ENCODE data around the gene IL31RA.

The IL31RA gene

DNA sequence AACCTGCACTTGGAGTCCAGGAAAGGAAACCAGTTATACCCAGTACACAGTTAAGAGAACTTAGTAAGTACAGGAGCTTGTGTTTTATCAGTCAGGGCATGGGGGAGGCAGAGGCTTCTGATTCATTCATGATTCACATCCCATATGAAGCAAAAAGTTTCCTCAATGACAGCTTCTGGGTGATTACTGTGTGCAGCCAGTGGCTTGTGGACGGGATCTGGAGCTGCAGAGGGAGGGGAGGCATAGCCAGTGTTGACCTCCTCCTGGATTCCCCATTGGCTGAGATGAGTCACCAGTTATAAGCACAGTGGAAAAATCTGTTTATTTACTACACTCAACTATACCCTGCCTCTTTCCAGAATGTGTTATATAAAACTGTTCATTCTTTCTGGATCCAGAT lies 17.7 kb downstream of the IL31RA start:
- peak; percentile 94 for DNase-seq (ENCODE audit: low read depth)
- TF ChIP-seq POLR2A (IDR thresholded peaks at IDR 0.05; ENCODE audit: extremely low read depth, insufficient read length) (no peak), MYC (IDR thresholded peaks at IDR 0.05; ENCODE audit: low read depth, low read length) (0 out of 2 replicates have a peak, but pooled peaks have one; percentile 28), MAX (IDR thresholded peaks at IDR 0.05; ENCODE audit: low read depth, low read length) (no peak)
- TF ChIP-seq, protein P1, sequence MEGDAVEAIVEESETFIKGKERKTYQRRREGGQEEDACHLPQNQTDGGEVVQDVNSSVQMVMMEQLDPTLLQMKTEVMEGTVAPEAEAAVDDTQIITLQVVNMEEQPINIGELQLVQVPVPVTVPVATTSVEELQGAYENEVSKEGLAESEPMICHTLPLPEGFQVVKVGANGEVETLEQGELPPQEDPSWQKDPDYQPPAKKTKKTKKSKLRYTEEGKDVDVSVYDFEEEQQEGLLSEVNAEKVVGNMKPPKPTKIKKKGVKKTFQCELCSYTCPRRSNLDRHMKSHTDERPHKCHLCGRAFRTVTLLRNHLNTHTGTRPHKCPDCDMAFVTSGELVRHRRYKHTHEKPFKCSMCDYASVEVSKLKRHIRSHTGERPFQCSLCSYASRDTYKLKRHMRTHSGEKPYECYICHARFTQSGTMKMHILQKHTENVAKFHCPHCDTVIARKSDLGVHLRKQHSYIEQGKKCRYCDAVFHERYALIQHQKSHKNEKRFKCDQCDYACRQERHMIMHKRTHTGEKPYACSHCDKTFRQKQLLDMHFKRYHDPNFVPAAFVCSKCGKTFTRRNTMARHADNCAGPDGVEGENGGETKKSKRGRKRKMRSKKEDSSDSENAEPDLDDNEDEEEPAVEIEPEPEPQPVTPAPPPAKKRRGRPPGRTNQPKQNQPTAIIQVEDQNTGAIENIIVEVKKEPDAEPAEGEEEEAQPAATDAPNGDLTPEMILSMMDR (IDR thresholded peaks at IDR 0.05; ENCODE audit: low read depth, low read length): no peak
- H3K4me3 ChIP-seq (ENCODE audit: low read depth, low read length): no peak overlapping the region

DNA sequence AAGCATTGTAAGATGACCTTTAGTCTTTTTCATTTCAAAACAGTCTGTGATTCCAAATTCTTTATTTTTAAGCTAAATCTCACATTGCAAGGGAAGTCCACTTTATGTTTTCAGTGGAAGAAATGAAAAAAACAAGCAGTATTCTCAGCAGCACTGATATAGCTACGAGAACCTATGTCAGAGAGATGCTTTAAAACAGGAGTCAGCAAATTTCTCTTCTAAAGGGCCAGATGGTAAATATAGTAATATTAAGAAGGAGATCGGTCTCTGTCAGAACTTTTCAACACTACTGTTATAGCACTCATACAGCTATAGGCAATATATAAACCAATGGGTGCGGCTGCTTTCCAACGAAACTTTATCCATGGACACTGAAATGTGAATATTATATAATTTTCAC lies 18.7 kb downstream of the IL31RA start:
- DNase-seq (ENCODE audit: low read depth): no peak
- TF ChIP-seq, protein P1 (IDR thresholded peaks at IDR 0.05; ENCODE audit: low read depth, low read length): no peak
- TF ChIP-seq MAX (IDR thresholded peaks at IDR 0.05; ENCODE audit: low read depth, low read length) (no peak), POLR2A (IDR thresholded peaks at IDR 0.05; ENCODE audit: extremely low read depth, insufficient read length) (no peak), MYC (IDR thresholded peaks at IDR 0.05; ENCODE audit: low read depth, low read length) (no peak)
- H3K4me3 ChIP-seq (ENCODE audit: low read depth, low read length): no peak overlapping the region

- TF ChIP-seq MAX (IDR thresholded peaks at IDR 0.05; ENCODE audit: low read depth, low read length) (no peak), POLR2A (IDR thresholded peaks at IDR 0.05; ENCODE audit: extremely low read depth, insufficient read length) (no peak), MYC (IDR thresholded peaks at IDR 0.05; ENCODE audit: low read depth, low read length) (no peak)
- TF ChIP-seq, protein P1 (IDR thresholded peaks at IDR 0.05; ENCODE audit: low read depth, low read length): no peak
- H3K4me3 ChIP-seq (ENCODE audit: low read depth, low read length): no peak overlapping the region
- DNase-seq (ENCODE audit: low read depth): no peak
Measured at GRCh38 chr5:55873234-55873633, 22.1 kb downstream of the IL31RA start.

DNA sequence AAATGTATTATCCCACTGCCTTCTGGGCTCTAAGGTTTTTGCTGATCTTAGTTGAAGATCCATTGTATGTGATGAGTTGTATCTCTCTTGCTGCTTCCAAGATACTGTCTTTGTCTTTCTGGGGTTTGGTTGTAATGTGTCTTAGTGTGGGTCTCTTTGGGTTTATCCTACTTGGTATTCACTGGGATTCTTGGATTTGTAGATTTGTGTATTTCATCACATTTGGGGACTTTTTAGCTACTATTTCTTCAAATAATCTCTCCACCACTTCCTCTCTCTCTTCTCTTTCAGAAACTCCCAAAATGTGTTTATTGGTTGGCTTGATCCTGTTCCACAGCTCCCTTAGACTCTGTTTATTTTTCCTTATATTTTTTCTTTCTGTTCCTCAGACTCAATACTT lies 26.5 kb downstream of the IL31RA start:
- TF ChIP-seq MAX (IDR thresholded peaks at IDR 0.05; ENCODE audit: low read depth, low read length) (no peak), MYC (IDR thresholded peaks at IDR 0.05; ENCODE audit: low read depth, low read length) (no peak), POLR2A (IDR thresholded peaks at IDR 0.05; ENCODE audit: extremely low read depth, insufficient read length) (no peak)
- TF ChIP-seq, protein P1 (IDR thresholded peaks at IDR 0.05; ENCODE audit: low read depth, low read length): no peak
- DNase-seq (ENCODE audit: low read depth): no peak

DNA sequence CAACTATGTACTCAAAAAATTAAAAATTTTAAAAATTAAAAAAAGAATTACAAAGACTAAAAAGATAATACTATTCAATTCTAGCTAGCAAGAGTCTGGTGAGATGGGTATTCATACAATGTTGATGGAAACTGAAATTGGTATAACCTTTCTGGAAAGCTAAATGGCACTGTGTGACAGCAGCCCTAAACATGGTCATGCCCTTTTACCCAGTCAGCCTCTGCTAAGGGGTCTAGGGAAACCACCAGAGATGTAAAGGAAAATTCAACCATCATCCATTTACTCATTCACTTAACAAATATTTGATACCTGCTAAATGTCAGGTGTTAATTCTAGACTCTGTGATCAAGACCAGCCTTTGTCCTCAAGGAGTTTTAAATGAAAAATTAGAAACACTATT lies 29.3 kb downstream of the IL31RA start:
- no peak for DNase-seq (ENCODE audit: low read depth)
- H3K4me3 ChIP-seq (ENCODE audit: low read depth, low read length): no peak overlapping the region
- no peak for TF ChIP-seq MYC (IDR thresholded peaks at IDR 0.05; ENCODE audit: low read depth, low read length)
- TF ChIP-seq, protein P1 (IDR thresholded peaks at IDR 0.05; ENCODE audit: low read depth, low read length): no peak

More for the DNA sequence above, 26.5 kb downstream of the IL31RA start:
- no peak overlapping the region for H3K4me3 ChIP-seq (ENCODE audit: low read depth, low read length)

- no peak for DNase-seq (ENCODE audit: low read depth)
- TF ChIP-seq POLR2A (IDR thresholded peaks at IDR 0.05; ENCODE audit: extremely low read depth, insufficient read length) (no peak), MAX (IDR thresholded peaks at IDR 0.05; ENCODE audit: low read depth, low read length) (no peak), MYC (IDR thresholded peaks at IDR 0.05; ENCODE audit: low read depth, low read length) (no peak)
- TF ChIP-seq, protein P1 (IDR thresholded peaks at IDR 0.05; ENCODE audit: low read depth, low read length): no peak
- no peak overlapping the region for H3K4me3 ChIP-seq (ENCODE audit: low read depth, low read length)
Measured at GRCh38 chr5:55885359-55885758, 34.2 kb downstream of the IL31RA start.
